ENCODE measurements around the gene MCTP2. TPM values are rescaled to one million over a fixed set of nuclear protein-coding genes. Genes with fewer than 3 reads are reported as not detected.

The MCTP2 gene
- total and polyA plus RNA-seq, 9 of the 15 experiments (the other 6 are each of a cell fraction or from before 2014, with no cell fraction given), result 0.07 TPM; not detected in 8

DNA sequence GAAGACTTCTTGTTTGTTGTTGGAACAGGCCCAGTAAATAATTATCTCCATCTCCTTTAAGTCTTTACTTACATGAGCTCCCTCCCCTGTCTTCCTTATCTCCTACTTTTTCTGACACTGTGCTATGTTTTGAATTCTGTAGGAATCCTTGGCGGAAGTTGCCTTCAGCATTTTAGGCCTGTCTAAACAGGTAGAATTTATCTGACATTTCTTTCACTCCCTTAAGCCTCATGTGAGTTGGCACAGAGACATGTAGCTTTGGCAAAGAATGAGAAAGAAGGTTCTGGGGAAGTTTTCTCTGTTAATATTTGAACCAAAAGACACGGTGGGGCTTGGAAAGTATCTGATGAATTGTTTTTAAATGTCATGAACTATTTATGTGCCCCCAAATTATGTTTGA, 8.1 kb downstream of the MCTP2 start:
- Histone ChIP-seq H3K4me1 (replicated peaks in 1 of 2; ENCODE audit: control insufficient read depth in 2 of 2, insufficient read depth in 2 of 2, low read length in 2 of 2) (no peaks in the 10 kb centered on the region), H3K36me3 (ENCODE audit: control insufficient read depth, insufficient read depth, low read length) (no peaks in the 10 kb centered on the region), H2AFZ (ENCODE audit: low read depth, low read length) (no peak overlapping the region), H3K9ac (ENCODE audit: insufficient read depth in 1 of 2, low read depth in 2 of 2, low read length in 2 of 2) (no peak overlapping the region), H3K79me2 (ENCODE audit: control insufficient read depth, insufficient read depth, low read length) (no peaks in the 10 kb centered on the region), H3K9me3 (replicated peaks; ENCODE audit: control insufficient read depth, insufficient read depth, low read depth, low read length) (0 out of 2 replicates have a peak, but pooled peaks cover 2% of the 10 kb centered on the region), H3K27me3 (ENCODE audit: control insufficient read depth in 2 of 2, insufficient read depth in 2 of 2, low read length in 2 of 2) (no peaks in the 10 kb centered on the region), H3K9me1 (ENCODE audit: control insufficient read depth, insufficient read depth, low read length) (no peaks in the 10 kb centered on the region), H3K4me2 (ENCODE audit: insufficient read depth, low read length) (no peak overlapping the region), H3K27ac (ENCODE audit: extremely low read depth, low read depth, low read length) (no peak overlapping the region), H4K20me1 (replicated peaks; ENCODE audit: control insufficient read depth, insufficient read depth, low read length) (no peaks in the 10 kb centered on the region), H3K4me3 (no peak overlapping the region)
- DNase-seq (ENCODE audit: extremely low read depth in 1 of 4, low spot score in 3 of 4), result no peak
- in situ Hi-C loops (cut with MboI), result no loop called here
- intact Hi-C loops (cut with micrococcal nuclease), result no loop called here
- ChIA-PET CTCF (ENCODE audit: low intra/inter-chr PET ratio) (no interaction called here), POLR2A (no interaction called here)
- BruUV-seq (replicated peaks), result no TSS peak
- TF ChIP-seq, protein P1, sequence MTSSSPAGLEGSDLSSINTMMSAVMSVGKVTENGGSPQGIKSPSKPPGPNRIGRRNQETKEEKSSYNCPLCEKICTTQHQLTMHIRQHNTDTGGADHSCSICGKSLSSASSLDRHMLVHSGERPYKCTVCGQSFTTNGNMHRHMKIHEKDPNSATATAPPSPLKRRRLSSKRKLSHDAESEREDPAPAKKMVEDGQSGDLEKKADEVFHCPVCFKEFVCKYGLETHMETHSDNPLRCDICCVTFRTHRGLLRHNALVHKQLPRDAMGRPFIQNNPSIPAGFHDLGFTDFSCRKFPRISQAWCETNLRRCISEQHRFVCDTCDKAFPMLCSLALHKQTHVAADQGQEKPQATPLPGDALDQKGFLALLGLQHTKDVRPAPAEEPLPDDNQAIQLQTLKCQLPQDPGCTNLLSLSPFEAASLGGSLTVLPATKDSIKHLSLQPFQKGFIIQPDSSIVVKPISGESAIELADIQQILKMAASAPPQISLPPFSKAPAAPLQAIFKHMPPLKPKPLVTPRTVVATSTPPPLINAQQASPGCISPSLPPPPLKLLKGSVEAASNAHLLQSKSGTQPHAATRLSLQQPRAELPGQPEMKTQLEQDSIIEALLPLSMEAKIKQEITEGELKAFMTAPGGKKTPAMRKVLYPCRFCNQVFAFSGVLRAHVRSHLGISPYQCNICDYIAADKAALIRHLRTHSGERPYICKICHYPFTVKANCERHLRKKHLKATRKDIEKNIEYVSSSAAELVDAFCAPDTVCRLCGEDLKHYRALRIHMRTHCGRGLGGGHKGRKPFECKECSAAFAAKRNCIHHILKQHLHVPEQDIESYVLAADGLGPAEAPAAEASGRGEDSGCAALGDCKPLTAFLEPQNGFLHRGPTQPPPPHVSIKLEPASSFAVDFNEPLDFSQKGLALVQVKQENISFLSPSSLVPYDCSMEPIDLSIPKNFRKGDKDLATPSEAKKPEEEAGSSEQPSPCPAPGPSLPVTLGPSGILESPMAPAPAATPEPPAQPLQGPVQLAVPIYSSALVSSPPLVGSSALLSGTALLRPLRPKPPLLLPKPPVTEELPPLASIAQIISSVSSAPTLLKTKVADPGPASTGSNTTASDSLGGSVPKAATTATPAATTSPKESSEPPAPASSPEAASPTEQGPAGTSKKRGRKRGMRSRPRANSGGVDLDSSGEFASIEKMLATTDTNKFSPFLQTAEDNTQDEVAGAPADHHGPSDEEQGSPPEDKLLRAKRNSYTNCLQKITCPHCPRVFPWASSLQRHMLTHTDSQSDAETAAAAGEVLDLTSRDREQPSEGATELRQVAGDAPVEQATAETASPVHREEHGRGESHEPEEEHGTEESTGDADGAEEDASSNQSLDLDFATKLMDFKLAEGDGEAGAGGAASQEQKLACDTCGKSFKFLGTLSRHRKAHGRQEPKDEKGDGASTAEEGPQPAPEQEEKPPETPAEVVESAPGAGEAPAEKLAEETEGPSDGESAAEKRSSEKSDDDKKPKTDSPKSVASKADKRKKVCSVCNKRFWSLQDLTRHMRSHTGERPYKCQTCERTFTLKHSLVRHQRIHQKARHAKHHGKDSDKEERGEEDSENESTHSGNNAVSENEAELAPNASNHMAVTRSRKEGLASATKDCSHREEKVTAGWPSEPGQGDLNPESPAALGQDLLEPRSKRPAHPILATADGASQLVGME (CRISPR knock-in tag; IDR thresholded peaks at IDR 0.05), result no peak
- TF ChIP-seq, protein P2, sequence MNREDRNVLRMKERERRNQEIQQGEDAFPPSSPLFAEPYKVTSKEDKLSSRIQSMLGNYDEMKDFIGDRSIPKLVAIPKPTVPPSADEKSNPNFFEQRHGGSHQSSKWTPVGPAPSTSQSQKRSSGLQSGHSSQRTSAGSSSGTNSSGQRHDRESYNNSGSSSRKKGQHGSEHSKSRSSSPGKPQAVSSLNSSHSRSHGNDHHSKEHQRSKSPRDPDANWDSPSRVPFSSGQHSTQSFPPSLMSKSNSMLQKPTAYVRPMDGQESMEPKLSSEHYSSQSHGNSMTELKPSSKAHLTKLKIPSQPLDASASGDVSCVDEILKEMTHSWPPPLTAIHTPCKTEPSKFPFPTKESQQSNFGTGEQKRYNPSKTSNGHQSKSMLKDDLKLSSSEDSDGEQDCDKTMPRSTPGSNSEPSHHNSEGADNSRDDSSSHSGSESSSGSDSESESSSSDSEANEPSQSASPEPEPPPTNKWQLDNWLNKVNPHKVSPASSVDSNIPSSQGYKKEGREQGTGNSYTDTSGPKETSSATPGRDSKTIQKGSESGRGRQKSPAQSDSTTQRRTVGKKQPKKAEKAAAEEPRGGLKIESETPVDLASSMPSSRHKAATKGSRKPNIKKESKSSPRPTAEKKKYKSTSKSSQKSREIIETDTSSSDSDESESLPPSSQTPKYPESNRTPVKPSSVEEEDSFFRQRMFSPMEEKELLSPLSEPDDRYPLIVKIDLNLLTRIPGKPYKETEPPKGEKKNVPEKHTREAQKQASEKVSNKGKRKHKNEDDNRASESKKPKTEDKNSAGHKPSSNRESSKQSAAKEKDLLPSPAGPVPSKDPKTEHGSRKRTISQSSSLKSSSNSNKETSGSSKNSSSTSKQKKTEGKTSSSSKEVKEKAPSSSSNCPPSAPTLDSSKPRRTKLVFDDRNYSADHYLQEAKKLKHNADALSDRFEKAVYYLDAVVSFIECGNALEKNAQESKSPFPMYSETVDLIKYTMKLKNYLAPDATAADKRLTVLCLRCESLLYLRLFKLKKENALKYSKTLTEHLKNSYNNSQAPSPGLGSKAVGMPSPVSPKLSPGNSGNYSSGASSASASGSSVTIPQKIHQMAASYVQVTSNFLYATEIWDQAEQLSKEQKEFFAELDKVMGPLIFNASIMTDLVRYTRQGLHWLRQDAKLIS (CRISPR knock-in tag; IDR thresholded peaks at IDR 0.05), result no peak
- 0% methylated on average over 2 of the region's 2 CpGs for WGBS (ENCODE audit: insufficient coverage, low coverage, missing lambda C conversion rate)
- no peak for ATAC-seq
- no peak for FAIRE-seq

Data from K562 (cell line).